Transverse colon (tissue), 4 donors: Measurements from ENCODE around the gene RCAN1.

Source experiments
- EP300 ChIP-seq: sonication (generic); formaldehyde crosslinking; IDR thresholded peaks from one replicate; pipeline ENCODE4 v1.6.1; 2017; ENCODE audit warnings: antibody characterized with exemption, low read depth
- POLR2A ChIP-seq: fragments of 450-650 bp; IDR thresholded peaks from one replicate; pipeline ENCODE4 v1.6.1; 2016; ENCODE audit warnings: antibody characterized with exemption, mild to moderate bottlenecking, moderate library complexity
- POLR2AphosphoS5 ChIP-seq, 3 donors: sonication (generic); formaldehyde crosslinking; IDR thresholded peaks; one replicate each; pipeline ENCODE4 v1.6.1; 2016; ENCODE audit warnings: antibody characterized with exemption in 3 of 3
- TF ChIP-seq, protein P1 (sequence below), 5 experiments: fragments of 200-600 bp in 3 of 5; fragments of 450-650 bp in 2 of 5; sonication (generic) in 3 of 5; IDR thresholded peaks; 1 replicate in 2 of 5; 2 replicates in 3 of 5; pipeline ENCODE4 v1.5.1; 2016 to 2017; ENCODE audit warnings: antibody characterized with exemption in 5 of 5, inconsistent platforms in 3 of 5, mild to moderate bottlenecking in 2 of 5, moderate library complexity in 1 of 5

DNA sequence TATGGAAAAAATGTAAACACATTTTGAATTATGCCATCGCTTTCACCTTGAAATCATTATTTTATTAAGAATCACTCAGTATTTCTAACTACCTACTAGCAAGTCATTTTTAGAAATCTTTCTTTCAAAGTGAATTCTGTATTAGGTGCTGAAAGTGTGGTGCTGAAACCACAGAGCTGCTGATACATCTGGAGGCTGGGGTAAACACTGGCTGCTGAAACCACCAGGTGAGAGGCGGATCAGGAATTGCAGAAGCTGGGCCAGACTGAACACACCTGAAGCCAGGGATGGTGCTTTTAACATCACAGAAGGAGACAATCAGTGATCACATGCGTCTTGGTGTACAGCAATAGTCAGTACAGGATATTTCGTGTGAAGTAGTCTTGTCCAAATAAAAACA lies 60.7 kb downstream of the RCAN1 start:
- TF ChIP-seq, protein P1, sequence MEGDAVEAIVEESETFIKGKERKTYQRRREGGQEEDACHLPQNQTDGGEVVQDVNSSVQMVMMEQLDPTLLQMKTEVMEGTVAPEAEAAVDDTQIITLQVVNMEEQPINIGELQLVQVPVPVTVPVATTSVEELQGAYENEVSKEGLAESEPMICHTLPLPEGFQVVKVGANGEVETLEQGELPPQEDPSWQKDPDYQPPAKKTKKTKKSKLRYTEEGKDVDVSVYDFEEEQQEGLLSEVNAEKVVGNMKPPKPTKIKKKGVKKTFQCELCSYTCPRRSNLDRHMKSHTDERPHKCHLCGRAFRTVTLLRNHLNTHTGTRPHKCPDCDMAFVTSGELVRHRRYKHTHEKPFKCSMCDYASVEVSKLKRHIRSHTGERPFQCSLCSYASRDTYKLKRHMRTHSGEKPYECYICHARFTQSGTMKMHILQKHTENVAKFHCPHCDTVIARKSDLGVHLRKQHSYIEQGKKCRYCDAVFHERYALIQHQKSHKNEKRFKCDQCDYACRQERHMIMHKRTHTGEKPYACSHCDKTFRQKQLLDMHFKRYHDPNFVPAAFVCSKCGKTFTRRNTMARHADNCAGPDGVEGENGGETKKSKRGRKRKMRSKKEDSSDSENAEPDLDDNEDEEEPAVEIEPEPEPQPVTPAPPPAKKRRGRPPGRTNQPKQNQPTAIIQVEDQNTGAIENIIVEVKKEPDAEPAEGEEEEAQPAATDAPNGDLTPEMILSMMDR (IDR thresholded peaks at IDR 0.05), result no peak
- TF ChIP-seq POLR2AphosphoS5 (IDR thresholded peaks at IDR 0.05) (no peak), POLR2A (no peak), EP300 (no peak)
